GM12801 (cell line): Measurements from ENCODE around the gene LBP.

Experiments used
- CTCF ChIP-seq: IDR thresholded peaks from one replicate; pipeline ENCODE4 v1.5.1; 2011; ENCODE audit warnings: control low read depth; ENCODE audit not compliant: insufficient read length; ENCODE audit errors: extremely low read depth

The LBP gene

GRCh38 chr20:38350879-38351775, 4.8 kb downstream of the LBP start:
- no peak for TF ChIP-seq CTCF

GRCh38 chr20:38353316-38353715, 7.0 kb downstream of the LBP start:
- TF ChIP-seq CTCF = no peak

GRCh38 chr20:38354227-38354626, 7.9 kb downstream of the LBP start:
- TF ChIP-seq CTCF = no peak

GRCh38 chr20:38355161-38356012, 9.1 kb downstream of the LBP start:
- no peak for TF ChIP-seq CTCF

- no peak for TF ChIP-seq CTCF
Observed at GRCh38 chr20:38357653-38358207, 11.4 kb downstream of the LBP start.

GRCh38 chr20:38358556-38358955, 12.3 kb downstream of the LBP start:
- TF ChIP-seq CTCF = no peak
